Limb (tissue), 2 donors: ENCODE measurements around the gene TSPO2.
A peak's percentile ranks its signal among the peaks of the same experiment; 100 is the strongest.
"Not testable (repeated sequence)": the region's sequence is repeated elsewhere in the genome, so short reads cannot be mapped to it uniquely, and the experiment has no call there.

Experiments used
- DNase-seq, 2 donors: peaks; one replicate each; pipeline ENCODE4 v3.0.0-alpha.2; 2016; ENCODE audit errors: extremely low spot score in 2 of 2

The TSPO2 gene

GRCh38 chr6:41042226-41043055 lies at the start of gene TSPO2:
Gene TSPO2, plus strand, starts transcription at chr6:41042467. Its CDS starts 519 bp downstream, at chr6:41042986.
- no peak for DNase-seq

GRCh38 chr6:40992746-40993145 lies 49.5 kb upstream of the TSPO2 start:
- no peak for DNase-seq

GRCh38 chr6:40996591-40997233 lies 45.6 kb upstream of the TSPO2 start:
- peak; percentile 16 to 36 for DNase-seq

GRCh38 chr6:40997234-40997957 lies 44.9 kb upstream of the TSPO2 start:
- peak in 1 of 2 donors; percentile 30 for DNase-seq

- DNase-seq: no peak
Measured at GRCh38 chr6:40998661-40999060, 43.6 kb upstream of the TSPO2 start.

- DNase-seq: no peak
Measured at GRCh38 chr6:40999569-40999968, 42.7 kb upstream of the TSPO2 start.

GRCh38 chr6:41000248-41000647 lies 42.0 kb upstream of the TSPO2 start:
- DNase-seq: no peak

GRCh38 chr6:41002168-41002567 lies 40.1 kb upstream of the TSPO2 start:
- no peak for DNase-seq

- not testable (repeated sequence) for DNase-seq
Measured at GRCh38 chr6:41006217-41006616, 36.0 kb upstream of the TSPO2 start.

GRCh38 chr6:41006980-41007379 lies 35.3 kb upstream of the TSPO2 start:
- DNase-seq: not testable (repeated sequence)

GRCh38 chr6:41008011-41008410 lies 34.3 kb upstream of the TSPO2 start:
- DNase-seq: no peak

- DNase-seq: no peak
Measured at GRCh38 chr6:41009669-41010068, 32.6 kb upstream of the TSPO2 start.

- no peak for DNase-seq
Measured at GRCh38 chr6:41011673-41012072, 30.6 kb upstream of the TSPO2 start.

GRCh38 chr6:41013466-41014153 lies 28.7 kb upstream of the TSPO2 start:
- no peak for DNase-seq

GRCh38 chr6:41014780-41015179 lies 27.5 kb upstream of the TSPO2 start:
- no peak for DNase-seq

- not testable (repeated sequence) for DNase-seq
Measured at GRCh38 chr6:41015860-41016259, 26.4 kb upstream of the TSPO2 start.

GRCh38 chr6:41017663-41018062 lies 24.6 kb upstream of the TSPO2 start:
- no peak for DNase-seq

- no peak for DNase-seq
Measured at GRCh38 chr6:41021832-41022231, 20.4 kb upstream of the TSPO2 start.

GRCh38 chr6:41022294-41022693 lies 20.0 kb upstream of the TSPO2 start:
- DNase-seq: no peak

- no peak for DNase-seq
Measured at GRCh38 chr6:41023114-41023513, 19.2 kb upstream of the TSPO2 start.

GRCh38 chr6:41025966-41026530 lies 16.2 kb upstream of the TSPO2 start:
- DNase-seq: no peak
